PC-3 (cell line): ENCODE data around the gene DPEP1. TPM values are rescaled to one million over a fixed set of nuclear protein-coding genes. Genes with fewer than 3 reads are reported as not detected.

ENCODE experiments used
- ATAC-seq: fragments of 200-7000 bp; cut with Tn5 transposase; 2 replicates; pipeline ENCODE4 v1.9.1; 2020; ENCODE audit warnings: mild to moderate bottlenecking, moderate library complexity
- BruUV-seq: library from RNA; stranded (reverse); fragments of 400-500 nt; replicated peaks from 2 replicates; lab custom pipeline; 2021; lab: Mats Ljungman, UMichigan
- CTCF ChIA-PET: fragments of 300-600 bp; sonication (Branson Sonifier 250); formaldehyde crosslinking; loops from one replicate; lab custom pipeline; 2022; ENCODE audit warnings: antibody characterized with exemption; lab: Charles Lee
- POLR2A ChIA-PET: fragments of 300-600 bp; sonication (Branson Sonifier 250); formaldehyde crosslinking; loops from one replicate; lab custom pipeline; 2022; ENCODE audit warnings: antibody characterized with exemption; ENCODE audit not compliant: unreplicated experiment; lab: Charles Lee
- DNase-seq: peaks from one replicate; pipeline ENCODE4 v3.0.0-alpha.2; 2015
- H2AFZ ChIP-seq: fragments of 300-600 bp; sonication (generic); 2 replicates; pipeline ENCODE4 v1.6.0; 2016; ENCODE audit warnings: antibody characterized with exemption, low read length
- H3F3A ChIP-seq: fragments of 300-600 bp; sonication (generic); one replicate; pipeline ENCODE4 v1.6.0; 2017; ENCODE audit warnings: antibody characterized with exemption, low read length, control low read depth, mild to moderate bottlenecking; ENCODE audit not compliant: unreplicated experiment
- H3K27ac ChIP-seq: fragments of 300-600 bp; sonication (generic); 2 replicates; pipeline ENCODE4 v1.5.1; 2016; ENCODE audit warnings: mild to moderate bottlenecking, low read length
- H3K27me3 ChIP-seq: fragments of 300-600 bp; sonication (generic); 2 replicates; pipeline ENCODE4 v1.6.1; 2016; ENCODE audit warnings: low read length, mixed read lengths
- H3K36me3 ChIP-seq: fragments of 300-600 bp; sonication (generic); 2 replicates; pipeline ENCODE4 v1.6.1; 2016; ENCODE audit warnings: low read depth, mixed run types, low read length, mixed read lengths
- H3K4me1 ChIP-seq: fragments of 300-600 bp; sonication (generic); 2 replicates; pipeline ENCODE4 v1.5.1; 2016; ENCODE audit warnings: low read length; ENCODE audit not compliant: insufficient read depth
- H3K4me2 ChIP-seq: fragments of 300-600 bp; sonication (generic); 2 replicates; pipeline ENCODE4 v1.6.0; 2016; ENCODE audit warnings: low read length
- H3K4me3 ChIP-seq: fragments of 300-600 bp; sonication (generic); 2 replicates; pipeline ENCODE4 v1.5.1; 2016; ENCODE audit warnings: mild to moderate bottlenecking, low read length, mixed read lengths
- H3K79me2 ChIP-seq: fragments of 300-600 bp; sonication (generic); 2 replicates; pipeline ENCODE4 v1.6.1; 2017; ENCODE audit warnings: low read length, mixed read lengths
- H3K9ac ChIP-seq: fragments of 300-600 bp; sonication (generic); 2 replicates; pipeline ENCODE4 v1.6.0; 2016; ENCODE audit warnings: mild to moderate bottlenecking, low read length
- H3K9me2 ChIP-seq: fragments of 300-600 bp; sonication (generic); replicated peaks from 2 replicates; pipeline ENCODE4 v1.6.1; 2016; ENCODE audit warnings: mixed run types, low read length, mixed read lengths
- H3K9me3 ChIP-seq: fragments of 300-600 bp; sonication (generic); 2 replicates; pipeline ENCODE4 v1.6.1; 2016; ENCODE audit warnings: low read length, mixed read lengths
- H4K20me1 ChIP-seq: fragments of 300-600 bp; sonication (generic); 2 replicates; pipeline ENCODE4 v1.6.1; 2016; ENCODE audit warnings: low read length, mixed read lengths
- EZH2 ChIP-seq: fragments of 300-600 bp; sonication (generic); IDR thresholded peaks from one replicate; pipeline ENCODE4 v1.6.1; 2017; ENCODE audit warnings: antibody characterized with exemption, mild to moderate bottlenecking, low read length; ENCODE audit not compliant: unreplicated experiment
- EZH2phosphoT487 ChIP-seq: fragments of 300-600 bp; sonication (generic); IDR thresholded peaks from 2 replicates; pipeline ENCODE4 v1.6.1; 2018; ENCODE audit warnings: mild to moderate bottlenecking, antibody characterized with exemption, low read length, borderline replicate concordance
- intact Hi-C: fragments of 100-400 bp; cut with micrococcal nuclease; formaldehyde crosslinking; loops from 2 replicates; pipeline ENCODE4 v1.9.0; 2023
- total RNA-seq: library from RNA; depleted of rRNA; stranded (reverse); fragments of >200 nt; gene quantifications from 2 replicates; pipeline ENCODE4 v1.2.3, GENCODE V29; 2014
- TF ChIP-seq, protein P1 (sequence below): fragments of 300-600 bp; sonication (generic); conservative IDR thresholded peaks from 2 replicates; pipeline ENCODE4 v1.5.1; 2017; ENCODE audit warnings: antibody characterized with exemption, low read depth, mild to moderate bottlenecking, low read length

The DPEP1 gene
- total RNA-seq, 1 experiment from 2014 or later, result not detected

DNA sequence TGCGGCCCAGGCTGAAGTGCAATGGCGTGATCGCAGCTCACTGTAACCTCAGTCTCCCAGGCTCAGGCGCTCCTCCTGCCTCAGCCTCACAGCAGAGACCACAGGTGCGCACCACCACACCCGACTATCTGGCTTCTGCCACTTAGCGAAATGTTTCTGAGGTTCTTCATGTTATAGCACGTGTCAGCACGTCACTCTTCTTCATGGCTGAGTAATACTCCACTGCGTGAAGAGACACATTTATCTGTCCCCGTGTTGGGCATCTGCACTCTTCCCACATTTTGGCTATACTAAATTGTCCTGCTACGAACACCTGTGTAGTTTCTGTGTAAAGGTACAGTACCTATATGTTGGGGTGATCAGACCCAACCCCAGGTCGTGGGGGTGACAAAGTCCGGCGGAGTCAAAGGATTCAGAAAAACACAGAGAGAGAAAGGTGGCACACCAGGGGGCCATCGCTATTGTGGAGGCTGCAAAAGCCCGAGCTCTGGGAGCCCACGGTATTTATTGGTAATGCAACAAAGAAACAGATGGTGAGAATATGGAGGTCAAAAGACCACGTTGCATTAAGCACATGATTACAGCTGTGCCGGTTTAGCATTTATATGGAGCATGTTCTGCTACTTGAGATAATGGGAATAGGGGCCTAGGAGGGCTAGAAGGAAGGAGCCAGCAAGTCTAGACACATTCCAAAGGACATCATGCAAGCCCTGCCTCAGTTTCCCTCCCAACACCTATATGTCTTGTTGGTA lies 851 bp upstream of the DPEP1 start:
- Histone ChIP-seq H4K20me1 (no peaks in the 10 kb centered on the region), H3K4me3 (no peak overlapping the region), H3K9ac (no peak overlapping the region), H3F3A (no peaks in the 10 kb centered on the region), H3K79me2 (no peaks in the 10 kb centered on the region), H3K4me1 (no peaks in the 10 kb centered on the region), H3K4me2 (no peak overlapping the region), H3K9me3 (no peaks in the 10 kb centered on the region), H3K9me2 (no peaks in the 10 kb centered on the region), H3K27me3 (no peaks in the 10 kb centered on the region), H3K36me3 (no peaks in the 10 kb centered on the region), H2AFZ (no peak overlapping the region), H3K27ac (no peak overlapping the region)
- TF ChIP-seq, protein P1, sequence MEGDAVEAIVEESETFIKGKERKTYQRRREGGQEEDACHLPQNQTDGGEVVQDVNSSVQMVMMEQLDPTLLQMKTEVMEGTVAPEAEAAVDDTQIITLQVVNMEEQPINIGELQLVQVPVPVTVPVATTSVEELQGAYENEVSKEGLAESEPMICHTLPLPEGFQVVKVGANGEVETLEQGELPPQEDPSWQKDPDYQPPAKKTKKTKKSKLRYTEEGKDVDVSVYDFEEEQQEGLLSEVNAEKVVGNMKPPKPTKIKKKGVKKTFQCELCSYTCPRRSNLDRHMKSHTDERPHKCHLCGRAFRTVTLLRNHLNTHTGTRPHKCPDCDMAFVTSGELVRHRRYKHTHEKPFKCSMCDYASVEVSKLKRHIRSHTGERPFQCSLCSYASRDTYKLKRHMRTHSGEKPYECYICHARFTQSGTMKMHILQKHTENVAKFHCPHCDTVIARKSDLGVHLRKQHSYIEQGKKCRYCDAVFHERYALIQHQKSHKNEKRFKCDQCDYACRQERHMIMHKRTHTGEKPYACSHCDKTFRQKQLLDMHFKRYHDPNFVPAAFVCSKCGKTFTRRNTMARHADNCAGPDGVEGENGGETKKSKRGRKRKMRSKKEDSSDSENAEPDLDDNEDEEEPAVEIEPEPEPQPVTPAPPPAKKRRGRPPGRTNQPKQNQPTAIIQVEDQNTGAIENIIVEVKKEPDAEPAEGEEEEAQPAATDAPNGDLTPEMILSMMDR, result no peak
- TF ChIP-seq EZH2 (no peak), EZH2phosphoT487 (no peak)
- CTCF ChIA-PET, result no interaction called here
- no TSS peak for BruUV-seq
- ATAC-seq (no peak), DNase-seq (no peak)
- intact Hi-C loops, result no loop called here
- POLR2A ChIA-PET, result no interaction called here

DNA sequence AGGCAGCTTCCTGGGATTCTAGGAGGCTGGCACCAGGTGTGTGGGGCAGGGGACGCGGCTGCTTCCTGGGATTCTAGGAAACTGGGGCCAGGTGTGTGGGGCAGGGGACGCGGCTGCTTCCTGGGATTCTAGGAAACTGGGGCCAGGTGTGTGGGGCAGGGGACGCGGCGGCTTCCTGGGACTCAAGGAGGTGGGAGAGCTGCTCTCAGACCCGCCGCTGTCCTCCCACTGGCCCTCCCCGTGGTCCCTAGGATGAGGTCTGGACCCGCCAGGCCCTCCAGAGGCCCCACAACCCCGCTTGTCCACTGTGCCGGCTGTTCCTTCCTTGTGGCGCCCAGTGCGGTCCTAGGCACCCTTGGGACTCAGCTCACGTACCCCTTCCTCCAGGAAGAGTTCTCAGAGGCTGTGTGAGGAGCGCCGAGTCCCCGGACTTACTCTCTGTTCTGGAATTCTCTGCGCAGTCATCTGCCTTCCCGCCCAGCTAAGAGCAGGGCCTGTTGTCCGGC lies 565 bp downstream of the DPEP1 start:
- intact Hi-C loops, result no loop called here
- POLR2A ChIA-PET, result no interaction called here
- H3K9me3 ChIP-seq, result no peaks in the 10 kb centered on the region
- H3K36me3 ChIP-seq, result no peaks in the 10 kb centered on the region
- H3K9ac ChIP-seq, result no peak overlapping the region
- no peak overlapping the region for H2AFZ ChIP-seq
- DNase-seq (no peak), ATAC-seq (no peak)
- no peaks in the 10 kb centered on the region for H3K4me1 ChIP-seq
- CTCF ChIA-PET, result no interaction called here
- H3K4me3 ChIP-seq, result no peak overlapping the region
- H3K4me2 ChIP-seq, result no peak overlapping the region
- H3K27me3 ChIP-seq, result no peaks in the 10 kb centered on the region
- TF ChIP-seq EZH2, result no peak
- no TSS peak for BruUV-seq
- no peak overlapping the region for H3K27ac ChIP-seq
- H3K79me2 ChIP-seq, result no peaks in the 10 kb centered on the region
- no peaks in the 10 kb centered on the region for H3K9me2 ChIP-seq
- no peaks in the 10 kb centered on the region for H3F3A ChIP-seq
- no peaks in the 10 kb centered on the region for H4K20me1 ChIP-seq

DNA sequence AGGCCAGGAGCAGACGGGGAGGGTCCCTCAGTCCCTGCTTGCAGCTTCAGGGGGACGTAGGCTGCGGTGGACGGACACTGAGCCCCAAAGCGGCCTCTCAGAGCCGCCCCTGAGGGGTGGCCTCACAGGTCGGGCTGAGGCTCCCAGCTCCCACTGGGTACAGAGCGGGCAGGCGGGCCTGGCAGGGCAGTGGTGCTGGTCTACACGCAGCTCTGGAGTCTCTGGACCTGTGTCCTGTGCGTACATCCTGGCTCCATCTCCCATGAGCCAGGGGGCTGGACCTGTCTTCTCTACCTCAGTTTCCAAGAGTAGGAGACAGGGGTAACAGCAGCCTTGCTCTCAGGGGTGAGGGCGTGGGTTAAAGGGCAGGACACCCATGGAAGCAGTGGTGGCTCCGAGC lies 1.7 kb downstream of the DPEP1 start:
- no TSS peak for BruUV-seq

More for the DNA sequence above, 1.7 kb downstream of the DPEP1 start:
- H3K4me3 ChIP-seq, result no peak overlapping the region
- no peak for DNase-seq
- no peaks in the 10 kb centered on the region for H3K9me2 ChIP-seq
- H3F3A ChIP-seq, result no peaks in the 10 kb centered on the region
- H3K4me2 ChIP-seq, result no peak overlapping the region
- no peaks in the 10 kb centered on the region for H3K79me2 ChIP-seq
- no peak overlapping the region for H2AFZ ChIP-seq
- H3K9me3 ChIP-seq, result no peaks in the 10 kb centered on the region
- H3K27me3 ChIP-seq, result no peaks in the 10 kb centered on the region
- POLR2A ChIA-PET, result interaction anchor here (0.6 kb wide), 1 partner anchor 13 kb away, joined by 52 read pairs; no protein-coding TSS in a partner anchor
- CTCF ChIA-PET, result no interaction called here
- no peaks in the 10 kb centered on the region for H3K36me3 ChIP-seq
- intact Hi-C loops, result loop anchor here (1.0 kb wide), 1 partner anchor 26 kb away; no protein-coding TSS in a partner anchor
- TF ChIP-seq EZH2phosphoT487, result no peak
- TF ChIP-seq, protein P1, result no peak
- no peak for TF ChIP-seq EZH2
- no peak overlapping the region for H3K27ac ChIP-seq
- ATAC-seq, result no peak
- H3K4me1 ChIP-seq, result no peaks in the 10 kb centered on the region
- H4K20me1 ChIP-seq, result no peaks in the 10 kb centered on the region
- no peak overlapping the region for H3K9ac ChIP-seq
